ENCODE measurements around the gene IDI1.

Gene IDI1

DNA sequence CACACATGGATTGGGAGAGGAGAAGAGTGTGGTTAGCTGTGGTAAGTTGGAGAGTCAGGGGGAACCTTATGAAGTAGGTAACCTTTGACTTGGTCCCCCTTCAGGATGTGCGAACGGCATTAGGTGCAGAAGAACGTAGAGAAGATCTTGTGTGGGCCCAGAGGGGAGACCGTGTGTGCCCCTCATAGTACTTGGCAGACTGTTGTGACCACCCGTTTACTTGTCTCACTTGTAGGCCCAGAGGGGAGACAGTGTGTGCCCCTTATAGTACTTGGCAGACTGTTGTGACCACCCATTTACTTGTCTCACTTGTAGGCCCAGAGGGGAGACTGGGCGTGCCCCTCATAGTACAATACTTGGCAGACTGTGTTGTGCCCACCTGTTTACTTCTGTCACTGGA is 58.1 kb downstream of the IDI1 start:
- DNase-seq, result no peak
